T-helper 2 cell treated with Interferon-gamma antibody and Interleukin-4, amounts not matched to agents 5 μg/mL and 100 μg/mL, for 36 hours (primary cell): ENCODE measurements around the gene MYL10.

ENCODE experiments used
- DNase-seq: peaks from one replicate; pipeline ENCODE4 v3.0.0; 2021; ENCODE audit warnings: low spot score
- H3K27ac Mint-ChIP-seq: one replicate; pipeline ENCODE4 v1.8.0; 2021; ENCODE audit warnings: mild to moderate bottlenecking, mixed read lengths
- H3K27me3 Mint-ChIP-seq: one replicate; pipeline ENCODE4 v1.8.0; 2021; ENCODE audit warnings: low read depth, mixed read lengths
- H3K36me3 Mint-ChIP-seq: one replicate; pipeline ENCODE4 v1.8.0; 2021; ENCODE audit warnings: low read depth, mixed read lengths
- H3K4me1 Mint-ChIP-seq: one replicate; pipeline ENCODE4 v1.8.0; 2021; ENCODE audit warnings: low read depth, mixed read lengths
- H3K4me3 Mint-ChIP-seq: one replicate; pipeline ENCODE4 v1.8.0; 2022; ENCODE audit warnings: mild to moderate bottlenecking, moderate library complexity, mixed read lengths
- H3K9me3 Mint-ChIP-seq: one replicate; pipeline ENCODE4 v1.8.0; 2021; ENCODE audit warnings: mixed read lengths

MYL10 gene

DNA sequence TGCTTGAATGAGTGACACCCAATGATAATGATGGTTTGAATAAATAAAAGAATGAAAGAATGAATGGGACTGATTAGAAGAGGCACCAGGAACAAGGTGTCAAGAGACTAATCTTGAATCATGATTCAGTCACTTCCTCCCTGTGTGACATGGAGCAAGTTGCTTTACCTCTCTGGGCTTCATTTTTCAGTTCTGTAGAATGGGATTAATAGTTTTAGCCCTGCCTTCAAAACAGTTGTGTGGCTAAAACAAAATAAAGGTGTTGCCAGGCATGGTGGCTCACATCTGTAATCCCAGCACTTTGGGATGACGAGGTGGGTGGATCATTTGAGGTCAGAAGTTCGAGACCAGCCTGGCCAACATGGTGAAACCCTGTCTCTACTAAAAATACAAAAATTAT, 37.6 kb downstream of the MYL10 start:
- no peak overlapping the region for H3K4me3 Mint-ChIP-seq
- H3K4me1 Mint-ChIP-seq, result peaks cover 4% of the 10 kb centered on the region
- no peak for DNase-seq
- H3K9me3 Mint-ChIP-seq, result no peaks in the 10 kb centered on the region
- H3K36me3 Mint-ChIP-seq, result no peaks in the 10 kb centered on the region
- no peak overlapping the region for H3K27ac Mint-ChIP-seq
- peaks cover 2% of the 10 kb centered on the region for H3K27me3 Mint-ChIP-seq

DNA sequence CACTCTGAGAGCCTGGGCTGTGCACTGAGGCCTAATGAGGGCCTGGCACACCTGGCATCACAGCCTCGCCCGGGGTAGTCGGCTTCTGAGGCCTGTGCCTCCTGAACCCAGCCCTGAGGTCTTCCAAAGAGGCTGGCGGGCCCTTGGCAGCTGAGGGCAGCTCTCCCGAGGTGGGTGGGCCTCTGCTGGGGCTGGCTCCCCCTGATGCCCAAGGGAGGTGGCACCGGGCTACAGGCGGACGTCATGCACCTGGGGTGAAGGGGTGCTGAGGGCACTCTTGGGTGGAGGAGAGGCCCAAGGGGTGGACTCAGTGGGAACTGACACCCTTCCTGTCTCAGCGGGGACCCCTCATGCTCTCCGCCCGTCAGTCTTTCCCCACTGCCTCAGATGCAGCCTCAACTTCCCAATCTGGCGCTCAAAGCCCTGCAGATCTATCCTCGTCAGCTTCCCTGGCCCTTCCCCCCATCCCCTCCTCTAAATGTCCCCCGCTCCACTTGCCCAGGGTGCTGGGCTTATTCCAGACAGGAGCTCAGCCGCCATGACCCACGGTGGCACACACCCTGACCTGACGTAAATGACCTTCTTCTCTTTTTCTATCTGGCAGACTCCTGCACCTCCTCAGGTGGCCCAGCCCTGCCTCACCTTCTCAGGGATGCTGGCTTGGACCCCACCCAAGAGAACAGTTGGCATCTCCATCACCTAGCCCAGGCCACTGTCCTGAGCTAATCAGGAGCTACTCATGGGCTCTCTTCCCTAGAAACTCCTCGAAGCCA, 38.2 kb downstream of the MYL10 start:
- H3K27ac Mint-ChIP-seq, result no peak overlapping the region
- H3K4me1 Mint-ChIP-seq, result peaks cover 4% of the 10 kb centered on the region
- no peaks in the 10 kb centered on the region for H3K36me3 Mint-ChIP-seq
- no peaks in the 10 kb centered on the region for H3K27me3 Mint-ChIP-seq
- no peaks in the 10 kb centered on the region for H3K9me3 Mint-ChIP-seq
- no peak for DNase-seq
- no peak overlapping the region for H3K4me3 Mint-ChIP-seq

- H3K36me3 Mint-ChIP-seq, result no peaks in the 10 kb centered on the region
- no peak for DNase-seq
- H3K27me3 Mint-ChIP-seq, result no peaks in the 10 kb centered on the region
- no peak overlapping the region for H3K4me3 Mint-ChIP-seq
- H3K9me3 Mint-ChIP-seq, result no peaks in the 10 kb centered on the region
- no peak overlapping the region for H3K27ac Mint-ChIP-seq
- H3K4me1 Mint-ChIP-seq, result peaks cover 4% of the 10 kb centered on the region
Observed at GRCh38 chr7:101589976-101590662, 39.0 kb downstream of the MYL10 start.

DNA sequence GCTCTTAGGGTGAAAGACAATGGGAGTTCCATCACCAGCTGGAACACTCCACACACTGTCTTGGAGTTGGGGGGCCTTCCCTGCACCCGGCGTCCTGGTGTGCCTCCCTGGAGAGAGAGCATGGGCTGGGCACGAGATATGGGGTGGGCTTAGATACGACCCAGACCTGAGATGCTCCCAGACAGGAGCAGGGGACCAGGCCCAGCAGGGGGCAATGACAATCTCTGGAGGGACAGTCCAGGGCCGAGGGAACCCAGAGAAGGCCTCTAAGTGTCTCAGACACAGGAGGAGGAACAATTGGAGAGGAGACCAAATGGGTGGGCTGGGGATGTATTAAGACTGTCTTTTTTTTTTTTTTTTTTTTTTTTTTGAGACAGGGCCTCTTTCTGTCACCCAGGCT, 40.0 kb downstream of the MYL10 start:
- no peak overlapping the region for H3K4me3 Mint-ChIP-seq
- no peaks in the 10 kb centered on the region for H3K9me3 Mint-ChIP-seq
- H3K4me1 Mint-ChIP-seq, result peaks cover 4% of the 10 kb centered on the region
- DNase-seq, result no peak
- H3K27ac Mint-ChIP-seq, result no peak overlapping the region
- no peaks in the 10 kb centered on the region for H3K27me3 Mint-ChIP-seq
- no peaks in the 10 kb centered on the region for H3K36me3 Mint-ChIP-seq

DNA sequence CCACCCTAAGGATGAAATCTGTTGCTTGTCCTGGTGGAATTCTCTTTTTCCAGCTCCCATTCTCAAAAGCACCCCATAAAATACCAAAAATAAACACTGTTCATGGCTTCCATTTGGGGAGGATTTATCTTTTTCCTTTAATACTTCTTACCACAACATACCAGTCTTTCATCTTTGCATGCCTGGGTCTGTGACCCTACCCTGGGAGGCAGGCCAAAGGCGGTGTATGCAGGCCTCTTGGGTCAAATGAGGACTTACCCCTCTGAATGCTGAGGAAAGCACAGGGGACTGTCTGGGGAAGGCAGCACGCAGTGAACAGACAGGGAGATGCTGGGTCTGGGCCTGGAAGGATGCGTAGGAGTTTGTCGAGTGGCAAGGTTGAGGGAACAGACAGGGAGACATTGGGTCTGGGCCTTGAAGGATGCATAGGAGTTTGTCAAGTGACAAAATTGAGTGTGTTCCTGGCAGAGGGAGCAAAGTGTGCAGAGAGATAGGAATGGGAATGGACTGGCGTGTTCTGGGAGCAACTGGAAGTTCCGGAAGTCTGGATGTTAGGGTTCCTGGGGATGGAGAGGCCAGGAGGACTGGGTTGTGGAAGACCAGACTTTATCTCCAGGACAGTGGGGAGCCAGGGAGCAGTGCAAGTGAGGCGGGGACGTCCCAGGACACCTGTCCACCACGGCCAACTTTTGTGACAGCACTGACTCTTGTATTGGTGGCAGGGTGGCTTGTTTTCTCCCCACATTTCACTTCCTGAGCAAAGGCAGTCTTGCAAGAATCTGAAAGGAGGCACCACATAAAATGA, 40.8 kb downstream of the MYL10 start:
- Mint-ChIP-seq H3K9me3 (no peaks in the 10 kb centered on the region), H3K27me3 (no peaks in the 10 kb centered on the region), H3K4me3 (no peak overlapping the region), H3K36me3 (no peaks in the 10 kb centered on the region), H3K27ac (no peak overlapping the region), H3K4me1 (peaks cover 4% of the 10 kb centered on the region)
- DNase-seq, result no peak

GRCh38 chr7:101586906-101587677, 42.0 kb downstream of the MYL10 start:
- Mint-ChIP-seq H3K9me3 (no peaks in the 10 kb centered on the region), H3K4me3 (no peak overlapping the region), H3K36me3 (no peaks in the 10 kb centered on the region), H3K4me1 (peaks cover 4% of the 10 kb centered on the region), H3K27ac (no peak overlapping the region), H3K27me3 (no peaks in the 10 kb centered on the region)
- DNase-seq, result no peak

- no peak for DNase-seq
- Mint-ChIP-seq H3K4me1 (peaks cover 4% of the 10 kb centered on the region), H3K4me3 (no peak overlapping the region), H3K27me3 (no peaks in the 10 kb centered on the region), H3K36me3 (no peaks in the 10 kb centered on the region), H3K27ac (no peak overlapping the region), H3K9me3 (no peaks in the 10 kb centered on the region)
Observed at GRCh38 chr7:101586078-101586905, 42.8 kb downstream of the MYL10 start.

DNA sequence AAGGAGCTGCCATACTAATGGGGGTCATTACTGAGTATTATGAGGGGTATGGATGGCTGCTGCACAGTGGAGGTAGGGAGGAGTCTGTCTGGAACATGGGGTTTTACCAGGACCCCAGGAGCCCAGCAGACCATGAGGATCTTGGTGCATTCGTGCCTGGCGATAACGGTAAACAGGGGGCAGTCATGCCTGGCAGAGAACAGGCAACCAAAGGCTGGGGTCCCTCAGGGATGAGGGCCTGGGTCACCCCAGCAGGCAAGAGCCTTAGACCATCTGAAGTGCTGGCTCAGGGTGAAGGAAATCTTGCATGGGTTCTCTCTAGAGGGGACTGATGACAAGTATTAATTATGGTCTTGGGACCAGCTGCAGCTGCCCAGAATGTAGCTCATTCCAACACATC, 46.1 kb downstream of the MYL10 start:
- Mint-ChIP-seq H3K4me3 (no peak overlapping the region), H3K4me1 (peaks cover 4% of the 10 kb centered on the region), H3K27ac (no peak overlapping the region), H3K36me3 (no peaks in the 10 kb centered on the region), H3K9me3 (no peaks in the 10 kb centered on the region), H3K27me3 (peaks cover 2% of the 10 kb centered on the region)
- no peak for DNase-seq

DNA sequence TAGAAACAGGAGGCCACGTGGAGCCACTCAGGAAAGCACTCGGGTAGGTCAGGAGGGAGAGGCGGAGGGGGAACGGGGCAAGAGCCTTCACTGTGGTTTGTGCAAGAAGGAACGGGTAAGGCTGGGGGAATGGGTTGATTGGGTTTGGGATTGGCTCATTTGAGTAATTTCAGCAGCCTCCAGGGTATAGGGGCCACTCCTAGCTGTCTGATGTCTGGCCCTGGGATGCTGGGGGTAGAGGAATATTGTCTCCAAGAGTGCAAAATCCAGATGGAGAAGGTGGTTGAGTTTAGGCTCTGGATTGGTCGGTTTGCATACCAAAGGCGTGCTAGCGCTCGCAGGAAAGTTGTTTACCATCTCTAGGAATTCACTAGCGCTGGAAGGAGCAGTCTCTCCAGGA, 47.2 kb downstream of the MYL10 start:
- Mint-ChIP-seq H3K27me3 (peaks cover 2% of the 10 kb centered on the region), H3K27ac (no peak overlapping the region), H3K4me3 (no peak overlapping the region), H3K36me3 (no peaks in the 10 kb centered on the region), H3K4me1 (no peaks in the 10 kb centered on the region), H3K9me3 (no peaks in the 10 kb centered on the region)
- no peak for DNase-seq

GRCh38 chr7:101580596-101580995, 48.5 kb downstream of the MYL10 start:
- H3K9me3 Mint-ChIP-seq, result no peaks in the 10 kb centered on the region
- H3K4me1 Mint-ChIP-seq, result no peaks in the 10 kb centered on the region
- no peak overlapping the region for H3K4me3 Mint-ChIP-seq
- peaks cover 2% of the 10 kb centered on the region for H3K27me3 Mint-ChIP-seq
- H3K27ac Mint-ChIP-seq, result no peak overlapping the region
- H3K36me3 Mint-ChIP-seq, result no peaks in the 10 kb centered on the region
- DNase-seq, result no peak

- no peak for DNase-seq
- H3K4me1 Mint-ChIP-seq, result no peaks in the 10 kb centered on the region
- no peak overlapping the region for H3K4me3 Mint-ChIP-seq
- H3K36me3 Mint-ChIP-seq, result no peaks in the 10 kb centered on the region
- H3K9me3 Mint-ChIP-seq, result no peaks in the 10 kb centered on the region
- peaks cover 5% of the 10 kb centered on the region for H3K27me3 Mint-ChIP-seq
- no peak overlapping the region for H3K27ac Mint-ChIP-seq
Observed at GRCh38 chr7:101578552-101578951, 50.5 kb downstream of the MYL10 start.

GRCh38 chr7:101576998-101577397, 52.1 kb downstream of the MYL10 start:
- Mint-ChIP-seq H3K36me3 (no peaks in the 10 kb centered on the region), H3K27me3 (peaks cover 5% of the 10 kb centered on the region), H3K9me3 (no peaks in the 10 kb centered on the region), H3K27ac (no peak overlapping the region), H3K4me3 (no peak overlapping the region), H3K4me1 (no peaks in the 10 kb centered on the region)
- no peak for DNase-seq

- Mint-ChIP-seq H3K4me1 (no peaks in the 10 kb centered on the region), H3K27me3 (peaks cover 5% of the 10 kb centered on the region), H3K36me3 (no peaks in the 10 kb centered on the region), H3K9me3 (no peaks in the 10 kb centered on the region), H3K27ac (no peak overlapping the region), H3K4me3 (no peak overlapping the region)
- DNase-seq, result no peak
Observed at GRCh38 chr7:101575721-101576120, 53.4 kb downstream of the MYL10 start.
